HFF-Myc (cell line): ENCODE measurements around the gene MAGEA4.

Experiments
- DNase-seq: peaks from one replicate; pipeline ENCODE4 v3.0.0-alpha.2; 2011; ENCODE audit warnings: low read depth; ENCODE audit errors: extremely low read depth
- H3K4me3 ChIP-seq: replicated peaks from 2 replicates; pipeline ENCODE4 v1.5.1; 2011; ENCODE audit warnings: low read depth, mild to moderate bottlenecking, control low read depth, low read length
- CTCF ChIP-seq: IDR thresholded peaks from 2 replicates; pipeline ENCODE4 v1.5.1; 2012; ENCODE audit warnings: mild to moderate bottlenecking, low read depth, low read length, control low read depth; ENCODE audit errors: missing control alignments

MAGEA4 gene

GRCh38 chrX:151912780-151913179 is at the start of gene MAGEA4:
TSS of gene MAGEA4 (plus strand) at chrX:151912889. CDS start at chrX:151923665, 10,776 bp downstream.
- no peak for TF ChIP-seq CTCF
- no peak within 1 kb of the TSS for H3K4me3 ChIP-seq
- DNase-seq: no peak

- H3K4me3 ChIP-seq: no peak overlapping the region
- no peak for TF ChIP-seq CTCF
- peak; percentile 24 for DNase-seq
Measured at GRCh38 chrX:151870602-151871001, 42.1 kb upstream of the MAGEA4 start.

GRCh38 chrX:151871244-151871643 is 41.4 kb upstream of the MAGEA4 start:
- peak; percentile 20 for DNase-seq
- H3K4me3 ChIP-seq: no peak overlapping the region
- no peak for TF ChIP-seq CTCF

- no peak for TF ChIP-seq CTCF
- H3K4me3 ChIP-seq: no peak overlapping the region
- DNase-seq: no peak
Measured at GRCh38 chrX:151873096-151873495, 39.6 kb upstream of the MAGEA4 start.

- no peak overlapping the region for H3K4me3 ChIP-seq
- no peak for TF ChIP-seq CTCF
- no peak for DNase-seq
Measured at GRCh38 chrX:151875270-151876026, 37.2 kb upstream of the MAGEA4 start.

GRCh38 chrX:151878574-151878973 is 34.1 kb upstream of the MAGEA4 start:
- DNase-seq: no peak
- no peak overlapping the region for H3K4me3 ChIP-seq
- TF ChIP-seq CTCF: no peak

GRCh38 chrX:151879856-151880255 is 32.8 kb upstream of the MAGEA4 start:
- no peak overlapping the region for H3K4me3 ChIP-seq
- DNase-seq: no peak
- no peak for TF ChIP-seq CTCF
